Measurements from ENCODE around the gene EHD1. TPM values are rescaled to one million over a fixed set of nuclear protein-coding genes. Genes with fewer than 3 reads are reported as not detected.

Gene EHD1
- total RNA-seq, 2 donors from 2014 or later: 39.7 to 43.8 TPM

DNA sequence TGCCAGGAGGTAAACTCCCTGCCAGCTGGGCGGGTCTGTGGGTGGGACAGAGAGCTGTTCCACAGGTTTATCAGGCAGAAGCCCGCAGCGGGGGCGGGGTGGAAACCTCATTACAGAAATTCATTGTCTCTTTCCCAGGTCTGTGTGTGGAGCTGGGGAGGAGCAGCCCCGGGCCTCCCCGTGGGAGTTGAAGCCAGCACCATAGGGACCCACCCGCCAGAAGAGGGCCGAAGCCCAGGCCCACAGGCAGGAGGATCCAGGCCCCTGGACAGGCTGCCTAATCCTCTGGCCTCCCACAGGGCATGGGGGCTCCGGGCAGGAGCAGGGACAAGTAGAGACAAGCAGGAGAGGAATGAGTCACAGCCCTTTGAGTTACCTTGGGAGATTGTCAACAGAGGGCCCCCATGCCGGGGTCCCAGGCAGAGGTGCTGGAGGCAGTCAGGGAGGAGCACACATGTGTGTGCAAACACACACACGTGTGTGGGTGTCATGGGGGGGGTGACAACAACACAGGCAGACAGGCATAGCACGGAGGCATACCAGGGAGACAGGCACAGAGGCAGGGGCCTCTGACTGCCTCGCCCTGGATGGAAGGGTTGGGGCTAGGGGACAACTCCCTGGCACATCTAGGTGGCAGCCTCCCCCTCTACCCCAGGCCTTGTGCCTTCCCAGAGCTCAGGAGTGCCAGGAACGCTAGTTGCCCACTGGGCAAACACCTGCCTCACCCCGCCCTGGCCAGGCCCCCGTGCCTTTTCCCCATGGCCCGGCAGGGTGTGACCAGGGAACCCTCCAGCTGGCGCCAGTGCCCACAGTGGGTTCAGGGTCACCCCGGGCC lies 35.4 kb downstream of the EHD1 start:
- H3K9ac ChIP-seq (ENCODE audit: extremely low read depth, low read length, poor library complexity, severe bottlenecking): no peak overlapping the region
- peak; percentile 89 for DNase-seq
- H3K27me3 ChIP-seq (ENCODE audit: control insufficient read depth, insufficient read depth, low read length, poor library complexity, severe bottlenecking): no peaks in the 10 kb centered on the region
- Mint-ChIP-seq H3K4me3 (peak overlapping the region; percentile 74), H3K4me1 (peaks cover 20% of the 10 kb centered on the region), H3K27ac (peak overlapping the region; percentile 92), H3K36me3 (ENCODE audit: low read depth) (peaks cover 4% of the 10 kb centered on the region), H3K27me3 (ENCODE audit: insufficient read depth) (no peaks in the 10 kb centered on the region), H3K9me3 (no peaks in the 10 kb centered on the region)
- H3K36me3 ChIP-seq (ENCODE audit: control insufficient read depth, insufficient read depth, low read length): no peaks in the 10 kb centered on the region
- H3K9me3 ChIP-seq (ENCODE audit: control insufficient read depth, low read length): no peaks in the 10 kb centered on the region
- no peak overlapping the region for H3K27ac ChIP-seq (ENCODE audit: low read depth, low read length)
- H3K4me3 ChIP-seq (ENCODE audit: low read length): peak overlapping the region; percentile 82
- 67 to 72% methylated on average over 12 to 19 of the region's 19 CpGs for WGBS, 2 experiments (ENCODE audit: insufficient coverage in 1 of 2, insufficient read length in 1 of 2)
- TF ChIP-seq, protein P1, sequence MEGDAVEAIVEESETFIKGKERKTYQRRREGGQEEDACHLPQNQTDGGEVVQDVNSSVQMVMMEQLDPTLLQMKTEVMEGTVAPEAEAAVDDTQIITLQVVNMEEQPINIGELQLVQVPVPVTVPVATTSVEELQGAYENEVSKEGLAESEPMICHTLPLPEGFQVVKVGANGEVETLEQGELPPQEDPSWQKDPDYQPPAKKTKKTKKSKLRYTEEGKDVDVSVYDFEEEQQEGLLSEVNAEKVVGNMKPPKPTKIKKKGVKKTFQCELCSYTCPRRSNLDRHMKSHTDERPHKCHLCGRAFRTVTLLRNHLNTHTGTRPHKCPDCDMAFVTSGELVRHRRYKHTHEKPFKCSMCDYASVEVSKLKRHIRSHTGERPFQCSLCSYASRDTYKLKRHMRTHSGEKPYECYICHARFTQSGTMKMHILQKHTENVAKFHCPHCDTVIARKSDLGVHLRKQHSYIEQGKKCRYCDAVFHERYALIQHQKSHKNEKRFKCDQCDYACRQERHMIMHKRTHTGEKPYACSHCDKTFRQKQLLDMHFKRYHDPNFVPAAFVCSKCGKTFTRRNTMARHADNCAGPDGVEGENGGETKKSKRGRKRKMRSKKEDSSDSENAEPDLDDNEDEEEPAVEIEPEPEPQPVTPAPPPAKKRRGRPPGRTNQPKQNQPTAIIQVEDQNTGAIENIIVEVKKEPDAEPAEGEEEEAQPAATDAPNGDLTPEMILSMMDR (conservative IDR thresholded peaks at IDR 0.05): peak; percentile 25
- peaks cover 5% of the 10 kb centered on the region for H3K4me1 ChIP-seq (ENCODE audit: control insufficient read depth, insufficient read depth, low read length)

DNA sequence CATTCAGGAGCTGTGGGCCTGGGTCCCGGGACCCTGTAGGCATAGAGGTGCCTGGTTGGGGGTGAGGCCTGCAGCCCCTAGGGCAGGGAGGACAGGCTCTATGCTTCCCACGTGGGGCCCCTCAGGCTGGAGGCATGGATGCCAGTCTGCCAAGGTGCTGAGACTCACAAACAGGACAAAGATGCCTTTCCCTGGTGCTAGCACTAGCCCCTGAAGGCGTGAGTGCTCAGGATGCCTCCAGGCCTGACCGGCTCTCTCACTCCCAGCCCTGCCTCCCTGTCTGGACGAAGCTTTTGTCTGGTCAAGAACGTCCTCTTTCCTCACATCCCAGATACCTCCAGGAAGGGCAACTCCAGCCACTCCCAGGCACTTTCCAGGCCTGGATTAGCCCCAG lies 36.1 kb downstream of the EHD1 start:
- Mint-ChIP-seq H3K36me3 (ENCODE audit: low read depth) (peaks cover 4% of the 10 kb centered on the region), H3K27me3 (ENCODE audit: insufficient read depth) (no peaks in the 10 kb centered on the region), H3K9me3 (no peaks in the 10 kb centered on the region), H3K4me3 (no peak overlapping the region), H3K4me1 (peaks cover 20% of the 10 kb centered on the region), H3K27ac (peak overlapping the region; percentile 92)
- Histone ChIP-seq H3K27ac (ENCODE audit: low read depth, low read length) (no peak overlapping the region), H3K4me1 (ENCODE audit: control insufficient read depth, insufficient read depth, low read length) (peaks cover 5% of the 10 kb centered on the region), H3K27me3 (ENCODE audit: control insufficient read depth, insufficient read depth, low read length, poor library complexity, severe bottlenecking) (no peaks in the 10 kb centered on the region), H3K9ac (ENCODE audit: extremely low read depth, low read length, poor library complexity, severe bottlenecking) (no peak overlapping the region), H3K36me3 (ENCODE audit: control insufficient read depth, insufficient read depth, low read length) (no peaks in the 10 kb centered on the region), H3K4me3 (ENCODE audit: low read length) (no peak overlapping the region), H3K9me3 (ENCODE audit: control insufficient read depth, low read length) (no peaks in the 10 kb centered on the region)
- peak; percentile 75 for DNase-seq
- TF ChIP-seq, protein P1 (conservative IDR thresholded peaks at IDR 0.05): no peak
- 76 to 77% methylated on average over 3 to 6 of the region's 6 CpGs for WGBS, 2 experiments (ENCODE audit: insufficient coverage in 1 of 2, insufficient read length in 1 of 2)

DNA sequence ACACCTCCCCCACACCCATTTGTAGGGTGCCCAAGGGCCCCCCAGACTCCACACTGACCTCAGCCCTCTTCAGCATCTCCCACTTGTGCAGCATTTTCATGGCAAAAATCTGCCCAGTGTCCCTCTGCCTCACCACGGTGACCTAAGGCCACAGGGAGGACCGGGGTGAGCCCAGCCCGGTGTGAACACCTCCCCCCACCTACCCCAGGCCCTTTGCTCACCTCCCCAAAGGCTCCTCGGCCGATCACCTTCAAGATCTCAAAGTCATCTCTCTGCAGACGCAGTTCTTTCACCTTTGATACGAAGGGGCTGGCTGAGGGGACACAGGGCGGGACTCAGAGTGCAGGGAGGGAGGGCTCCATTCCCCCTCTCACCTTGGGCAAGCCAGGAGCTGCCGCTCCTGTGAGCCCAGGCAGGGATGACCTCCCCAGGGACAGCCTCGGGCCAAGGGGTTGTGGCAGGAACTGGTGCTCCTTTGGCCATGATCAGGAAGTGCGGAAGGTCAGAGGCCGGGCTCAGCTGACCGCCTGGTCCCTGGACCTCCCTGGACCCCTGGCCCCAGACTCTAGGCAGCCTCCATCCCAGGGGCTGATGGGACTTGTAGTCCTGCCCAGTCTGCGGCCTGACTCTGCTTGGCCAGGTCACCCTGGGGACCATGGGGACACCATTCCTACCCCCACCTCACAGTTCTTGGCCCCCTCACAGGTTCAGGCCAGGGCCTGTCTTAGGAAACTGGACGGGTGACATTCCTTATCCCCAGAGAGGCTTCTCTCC lies 36.6 kb downstream of the EHD1 start:
- peaks cover 4% of the 10 kb centered on the region for H3K36me3 Mint-ChIP-seq (ENCODE audit: low read depth)
- no peak for DNase-seq
- H3K4me3 Mint-ChIP-seq: no peak overlapping the region
- TF ChIP-seq, protein P1 (conservative IDR thresholded peaks at IDR 0.05): no peak
- H3K9me3 Mint-ChIP-seq: no peaks in the 10 kb centered on the region
- H3K4me1 Mint-ChIP-seq: peaks cover 18% of the 10 kb centered on the region
- H3K9me3 ChIP-seq (ENCODE audit: control insufficient read depth, low read length): no peaks in the 10 kb centered on the region
- no peak overlapping the region for H3K9ac ChIP-seq (ENCODE audit: extremely low read depth, low read length, poor library complexity, severe bottlenecking)
- no peaks in the 10 kb centered on the region for H3K27me3 ChIP-seq (ENCODE audit: control insufficient read depth, insufficient read depth, low read length, poor library complexity, severe bottlenecking)
- H3K27ac Mint-ChIP-seq: no peak overlapping the region
- 85 to 92% methylated on average over 6 to 15 of the region's 15 CpGs for WGBS, 2 experiments (ENCODE audit: insufficient coverage in 1 of 2, insufficient read length in 1 of 2)
- H3K27me3 Mint-ChIP-seq (ENCODE audit: insufficient read depth): no peaks in the 10 kb centered on the region
- peaks cover 5% of the 10 kb centered on the region for H3K4me1 ChIP-seq (ENCODE audit: control insufficient read depth, insufficient read depth, low read length)
- H3K4me3 ChIP-seq (ENCODE audit: low read length): no peak overlapping the region
- no peaks in the 10 kb centered on the region for H3K36me3 ChIP-seq (ENCODE audit: control insufficient read depth, insufficient read depth, low read length)
- H3K27ac ChIP-seq (ENCODE audit: low read depth, low read length): no peak overlapping the region
